ENCODE data around the gene RBM28.

Gene RBM28

GRCh38 chr7:128343554-128344430, at the start of gene RBM28:
TSS of gene RBM28 (minus strand) at chr7:128343908. CDS start at chr7:128343793, 115 bp downstream.
- DNase-seq = peak; percentile 72

- DNase-seq = no peak
Observed at GRCh38 chr7:128392446-128393327, 49.0 kb upstream of the RBM28 start.

GRCh38 chr7:128391805-128392204, 48.1 kb upstream of the RBM28 start:
- no peak for DNase-seq

- no peak for DNase-seq
Observed at GRCh38 chr7:128390871-128391565, 47.3 kb upstream of the RBM28 start.

GRCh38 chr7:128389618-128390329, 46.1 kb upstream of the RBM28 start:
- DNase-seq = no peak

GRCh38 chr7:128389085-128389617, 45.4 kb upstream of the RBM28 start:
- no peak for DNase-seq

- no peak for DNase-seq
Observed at GRCh38 chr7:128388145-128388485, 44.4 kb upstream of the RBM28 start.

- peak; percentile 71 for DNase-seq
Observed at GRCh38 chr7:128387216-128388144, 43.8 kb upstream of the RBM28 start.

GRCh38 chr7:128385988-128386925, 42.5 kb upstream of the RBM28 start:
- DNase-seq = no peak

GRCh38 chr7:128384726-128385125, 41.0 kb upstream of the RBM28 start:
- no peak for DNase-seq

GRCh38 chr7:128383776-128384175, 40.1 kb upstream of the RBM28 start:
- DNase-seq = no peak

- DNase-seq = peak; percentile 36
Observed at GRCh38 chr7:128381161-128381821, 37.6 kb upstream of the RBM28 start.

GRCh38 chr7:128380483-128381106, 36.9 kb upstream of the RBM28 start:
- no peak for DNase-seq

- no peak for DNase-seq
Observed at GRCh38 chr7:128379900-128380479, 36.3 kb upstream of the RBM28 start.

- no peak for DNase-seq
Observed at GRCh38 chr7:128378637-128379036, 34.9 kb upstream of the RBM28 start.

- no peak for DNase-seq
Observed at GRCh38 chr7:128376077-128376476, 32.4 kb upstream of the RBM28 start.

- no peak for DNase-seq
Observed at GRCh38 chr7:128374041-128374440, 30.3 kb upstream of the RBM28 start.

- no peak for DNase-seq
Observed at GRCh38 chr7:128373606-128374005, 29.9 kb upstream of the RBM28 start.
